Smooth muscle cell (in vitro differentiated cells): Measurements from ENCODE around the gene MBLAC1. TPM values are rescaled to one million over a fixed set of nuclear protein-coding genes. Genes with fewer than 3 reads are reported as not detected.

Experiments
- DNase-seq: peaks from one replicate; lab custom pipeline; 2025; ENCODE audit not compliant: unreplicated experiment; lab: John Stamatoyannopoulos, UW
- H2AFZ ChIP-seq: fragments of 200-600 bp; sonication (generic); 2 replicates; pipeline ENCODE4 v1.6.0; 2016; ENCODE audit warnings: antibody characterized with exemption, low read depth, mild to moderate bottlenecking
- H3F3A ChIP-seq: fragments of 200-600 bp; sonication (generic); 2 replicates; pipeline ENCODE4 v1.6.0; 2017; ENCODE audit warnings: antibody characterized with exemption, low read depth
- H3K27ac ChIP-seq: fragments of 200-600 bp; sonication (generic); 2 replicates; pipeline ENCODE4 v1.5.1; 2016; ENCODE audit warnings: low read depth, mild to moderate bottlenecking
- H3K27me3 ChIP-seq: fragments of 200-600 bp; sonication (generic); 2 replicates; pipeline ENCODE4 v1.6.1; 2016; ENCODE audit warnings: low read depth, mild to moderate bottlenecking
- H3K36me3 ChIP-seq: fragments of 200-600 bp; sonication (generic); 2 replicates; pipeline ENCODE4 v1.5.1; 2016; ENCODE audit warnings: low read depth
- H3K4me1 ChIP-seq: fragments of 200-600 bp; sonication (generic); 2 replicates; pipeline ENCODE4 v1.5.1; 2016; ENCODE audit warnings: low read depth
- H3K4me2 ChIP-seq: fragments of 200-600 bp; sonication (generic); 2 replicates; pipeline ENCODE4 v1.6.0; 2016; ENCODE audit warnings: mild to moderate bottlenecking
- H3K4me3 ChIP-seq: fragments of 200-600 bp; sonication (generic); 2 replicates; pipeline ENCODE4 v1.5.1; 2016; ENCODE audit warnings: mild to moderate bottlenecking
- H3K79me2 ChIP-seq: fragments of 200-600 bp; sonication (generic); 2 replicates; pipeline ENCODE4 v1.6.0; 2016; ENCODE audit warnings: low read depth, mild to moderate bottlenecking
- H3K9ac ChIP-seq: fragments of 200-600 bp; sonication (generic); 2 replicates; pipeline ENCODE4 v1.6.0; 2016; ENCODE audit warnings: low read depth
- H3K9me3 ChIP-seq: fragments of 200-600 bp; sonication (generic); replicated peaks from 2 replicates; pipeline ENCODE4 v1.5.1; 2016; ENCODE audit warnings: low read depth
- H4K20me1 ChIP-seq: fragments of 200-600 bp; sonication (generic); 2 replicates; pipeline ENCODE4 v1.6.0; 2016; ENCODE audit warnings: low read depth
- CTCF ChIP-seq: fragments of 200-600 bp; sonication (generic); IDR thresholded peaks from 2 replicates; pipeline ENCODE4 v1.5.1; 2017; ENCODE audit warnings: borderline replicate concordance, mild to moderate bottlenecking, antibody characterized with exemption; ENCODE audit not compliant: insufficient read depth, poor library complexity, severe bottlenecking
- WGBS: methylation state at CpG from one replicate; pipeline ENCODE4 v1.1.7; 2016; ENCODE audit warnings: low lambda C conversion rate; 5-methylcytosine and 5-hydroxymethylcytosine counted together
- polyA plus RNA-seq: library from polyadenylated mRNA; unstranded; fragments of >200 nt; fragmentation: Nextera tagmentation; extraction: Ambion mirVana; gene quantifications from 2 replicates; pipeline ENCODE4 v1.2.1, GENCODE V29; 2016
- total RNA-seq: library from RNA; depleted of rRNA; stranded (reverse); fragments of >200 nt; gene quantifications from 2 replicates; pipeline ENCODE4 v1.2.3, GENCODE V29; 2014

Gene MBLAC1
- total and polyA plus RNA-seq, 2 experiments from 2014 or later, result 0.76 to 2.3 TPM

- no peaks in the 10 kb centered on the region for H3K36me3 ChIP-seq
- 73% methylated on average over 1 of the region's 1 CpG for WGBS
- no peak overlapping the region for H2AFZ ChIP-seq
- H3K27ac ChIP-seq, result peak overlapping the region; percentile 92
- peaks cover 3% of the 10 kb centered on the region for H3F3A ChIP-seq
- no peaks in the 10 kb centered on the region for H4K20me1 ChIP-seq
- no peaks in the 10 kb centered on the region for H3K9me3 ChIP-seq
- peaks cover 18% of the 10 kb centered on the region for H3K79me2 ChIP-seq
- TF ChIP-seq CTCF, result no peak
- no peak for DNase-seq
- no peaks in the 10 kb centered on the region for H3K27me3 ChIP-seq
- no peak overlapping the region for H3K9ac ChIP-seq
- H3K4me2 ChIP-seq, result peak overlapping the region; percentile 96
- H3K4me3 ChIP-seq, result peak overlapping the region; percentile 96
- H3K4me1 ChIP-seq, result peaks cover 10% of the 10 kb centered on the region
Measured at GRCh38 chr7:100120733-100121036, 6.1 kb upstream of the MBLAC1 start.

GRCh38 chr7:100122067-100122466, 4.7 kb upstream of the MBLAC1 start:
- Histone ChIP-seq H3K4me3 (no peak overlapping the region), H3K4me1 (peaks cover 15% of the 10 kb centered on the region), H3K4me2 (no peak overlapping the region), H3K9me3 (no peaks in the 10 kb centered on the region), H3K79me2 (peaks cover 18% of the 10 kb centered on the region), H3K36me3 (no peaks in the 10 kb centered on the region), H3K9ac (no peak overlapping the region), H4K20me1 (no peaks in the 10 kb centered on the region), H3K27me3 (no peaks in the 10 kb centered on the region), H3K27ac (no peak overlapping the region), H2AFZ (no peak overlapping the region), H3F3A (peaks cover 9% of the 10 kb centered on the region)
- no peak for DNase-seq
- no peak for TF ChIP-seq CTCF
- 78% methylated on average over 13 of the region's 13 CpGs for WGBS

DNA sequence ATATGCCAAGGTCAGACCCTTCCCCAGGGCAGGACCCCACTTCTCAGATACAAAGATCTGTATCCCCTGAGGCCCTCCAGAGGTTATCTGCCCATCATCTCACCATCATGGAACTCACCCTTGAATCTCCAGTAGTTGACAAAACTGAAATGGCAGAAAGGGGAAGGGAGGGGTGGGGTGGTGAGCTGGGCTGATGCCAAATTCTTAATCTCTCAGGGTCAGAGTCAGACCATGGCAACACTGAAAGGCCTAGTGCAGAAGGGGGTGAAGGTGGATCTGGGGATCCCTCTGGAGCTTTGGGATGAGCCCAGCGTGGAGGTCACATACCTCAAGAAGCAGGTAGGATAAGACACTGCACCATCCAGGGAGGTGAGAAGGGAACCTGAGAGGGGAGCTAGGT, 4.2 kb upstream of the MBLAC1 start:
- Histone ChIP-seq H3F3A (peaks cover 9% of the 10 kb centered on the region), H3K9me3 (no peaks in the 10 kb centered on the region), H3K36me3 (no peaks in the 10 kb centered on the region), H3K4me3 (no peak overlapping the region), H3K9ac (no peak overlapping the region), H3K4me1 (peaks cover 15% of the 10 kb centered on the region), H3K27me3 (no peaks in the 10 kb centered on the region), H3K4me2 (no peak overlapping the region), H3K27ac (no peak overlapping the region), H2AFZ (no peak overlapping the region), H4K20me1 (no peaks in the 10 kb centered on the region), H3K79me2 (peaks cover 18% of the 10 kb centered on the region)
- TF ChIP-seq CTCF, result no peak
- WGBS, result 100% methylated on average over 1 of the region's 1 CpG
- DNase-seq, result no peak

GRCh38 chr7:100124301-100125230, 2.2 kb upstream of the MBLAC1 start:
- H2AFZ ChIP-seq, result no peak overlapping the region
- H3K4me1 ChIP-seq, result peaks cover 9% of the 10 kb centered on the region
- peaks cover 9% of the 10 kb centered on the region for H3F3A ChIP-seq
- TF ChIP-seq CTCF, result no peak
- WGBS, result 96% methylated on average over 4 of the region's 4 CpGs
- H3K79me2 ChIP-seq, result peaks cover 10% of the 10 kb centered on the region
- no peaks in the 10 kb centered on the region for H3K27me3 ChIP-seq
- H3K4me2 ChIP-seq, result no peak overlapping the region
- no peak overlapping the region for H3K27ac ChIP-seq
- H3K9ac ChIP-seq, result no peak overlapping the region
- DNase-seq, result no peak
- H3K4me3 ChIP-seq, result no peak overlapping the region
- H3K36me3 ChIP-seq, result no peaks in the 10 kb centered on the region
- H4K20me1 ChIP-seq, result no peaks in the 10 kb centered on the region
- H3K9me3 ChIP-seq, result no peaks in the 10 kb centered on the region
